Sigmoid colon (tissue), 7 donors: ENCODE data around the gene CSTA. TPM values are rescaled to one million over a fixed set of nuclear protein-coding genes. Genes with fewer than 3 reads are reported as not detected.

Source experiments
- DNase-seq: peaks from one replicate; pipeline ENCODE4 v3.0.0-alpha.2; 2019
- H3K27ac ChIP-seq, 4 donors: fragments of 200-600 bp; sonication (generic); one replicate each; pipeline ENCODE4 v1.5.1; 2016 to 2019; ENCODE audit warnings: mild to moderate bottlenecking in 1 of 4
- H3K27me3 ChIP-seq, 3 donors: fragments of 200-600 bp; sonication (generic); one replicate each; pipeline ENCODE4 v1.5.1; 2019; ENCODE audit warnings: mild to moderate bottlenecking in 1 of 3
- H3K36me3 ChIP-seq, 4 donors: fragments of 200-600 bp; sonication (generic); one replicate each; pipeline ENCODE4 v1.5.1; 2016 to 2019
- H3K4me1 ChIP-seq, 4 donors: fragments of 200-600 bp; sonication (generic); one replicate each; pipeline ENCODE4 v1.5.1; 2017 to 2019
- H3K4me3 ChIP-seq, 4 donors: fragments of 200-600 bp; sonication (generic); one replicate each; pipeline ENCODE4 v1.5.1; 2017 to 2019; ENCODE audit warnings: mild to moderate bottlenecking in 2 of 4, moderate library complexity in 1 of 4
- H3K9me3 ChIP-seq, 4 donors: fragments of 200-600 bp in 3 of 4; sonication (generic) in 3 of 4; one replicate each; pipeline versions ENCODE4 v1.5.1 to v1.6.1; 2013 to 2019
- CTCF ChIP-seq, 4 experiments: fragments of 450-650 bp in 3 of 4; fragments of 200-600 bp in 1 of 4; IDR thresholded peaks; one replicate each; pipeline ENCODE4 v1.5.1; 2016 to 2019; ENCODE audit warnings: antibody characterized with exemption in 4 of 4, mild to moderate bottlenecking in 3 of 4, moderate library complexity in 2 of 4
- EP300 ChIP-seq, 4 donors: sonication (generic); formaldehyde crosslinking; IDR thresholded peaks; one replicate each; pipeline ENCODE4 v1.6.1; 2017; ENCODE audit warnings: antibody characterized with exemption in 4 of 4
- POLR2A ChIP-seq, 2 donors: fragments of 450-650 bp; IDR thresholded peaks; one replicate each; pipeline ENCODE4 v1.6.1; 2016; ENCODE audit warnings: antibody characterized with exemption in 2 of 2, mild to moderate bottlenecking in 2 of 2, moderate library complexity in 2 of 2
- POLR2AphosphoS5 ChIP-seq, 4 donors: sonication (generic); formaldehyde crosslinking; IDR thresholded peaks; one replicate each; pipeline ENCODE4 v1.6.1; 2017; ENCODE audit warnings: antibody characterized with exemption in 4 of 4
- WGBS, 2 donors: extraction: QIAGEN DNeasy Blood & Tissue Kit; methylation state at CpG; one replicate each; pipeline ENCODE4 v1.1.7; 2013; 5-methylcytosine and 5-hydroxymethylcytosine counted together
- intact Hi-C: fragments of 100-400 bp; cut with DNase I; formaldehyde crosslinking; loops from one replicate; pipeline ENCODE4 v1.15.1; 2023
- polyA plus RNA-seq, 3 donors: library from polyadenylated mRNA; stranded (reverse); fragments of 200-250 nt; gene quantifications; one replicate each; pipeline ENCODE4 v1.2.3, GENCODE V29; 2013
- total RNA-seq, 4 donors: library from RNA; depleted of rRNA; stranded (reverse); fragments of >200 nt; gene quantifications; one replicate each; pipeline ENCODE4 v1.1.0, GENCODE V29; 2016
- donor health status: healthy with polysubstance abuse.
- donor health status: Bipolar disorder and iron deficiency.
- donor health status: healthy.

The CSTA gene
- total and polyA plus RNA-seq, 7 donors: 1.9 to 20.4 (median 9.9) TPM; not detected in 2

GRCh38 chr3:122350814-122351418 is 25.9 kb downstream of the CSTA start:
- intact Hi-C loops: loop anchor here (10.0 kb wide), 1 partner anchor 806 kb away; the partner anchor contains the start of gene POLQ
- Histone ChIP-seq H3K4me1 (no peaks in the 10 kb centered on the region), H3K27ac (no peak overlapping the region), H3K9me3 (no peaks in the 10 kb centered on the region), H3K27me3 (no peaks in the 10 kb centered on the region), H3K4me3 (no peak overlapping the region), H3K36me3 (no peaks in the 10 kb centered on the region)
- no peak for DNase-seq
- TF ChIP-seq CTCF (IDR thresholded peaks at IDR 0.05): no peak
- TF ChIP-seq EP300 (IDR thresholded peaks at IDR 0.05): no peak
- WGBS, 2 donors: 14 to 79% methylated on average over 5 of the region's 5 CpGs

- 45 to 90% methylated on average over 4 of the region's 4 CpGs for WGBS, 2 donors
- Histone ChIP-seq H3K9me3 (no peaks in the 10 kb centered on the region), H3K4me3 (no peak overlapping the region), H3K4me1 (no peaks in the 10 kb centered on the region), H3K27ac (no peak overlapping the region), H3K27me3 (no peaks in the 10 kb centered on the region), H3K36me3 (no peaks in the 10 kb centered on the region)
- no peak for TF ChIP-seq POLR2A (IDR thresholded peaks at IDR 0.05)
- no peak for TF ChIP-seq EP300 (IDR thresholded peaks at IDR 0.05)
- no peak for TF ChIP-seq POLR2AphosphoS5 (IDR thresholded peaks at IDR 0.05)
- TF ChIP-seq CTCF (IDR thresholded peaks at IDR 0.05): no peak
- DNase-seq: no peak
- intact Hi-C loops: loop anchor here (10.0 kb wide), 1 partner anchor 807 kb away; the partner anchor contains the start of gene POLQ
Observed at GRCh38 chr3:122351612-122352011, 26.6 kb downstream of the CSTA start.

GRCh38 chr3:122353215-122353614 is 28.2 kb downstream of the CSTA start:
- Histone ChIP-seq H3K27ac (no peak overlapping the region), H3K9me3 (no peaks in the 10 kb centered on the region), H3K27me3 (no peaks in the 10 kb centered on the region), H3K36me3 (peaks cover 0 to 1% (median 0%) of the 10 kb centered on the region in 4 donors), H3K4me1 (no peaks in the 10 kb centered on the region), H3K4me3 (no peak overlapping the region)
- no peak for TF ChIP-seq EP300 (IDR thresholded peaks at IDR 0.05)
- no peak for TF ChIP-seq POLR2AphosphoS5 (IDR thresholded peaks at IDR 0.05)
- TF ChIP-seq POLR2A (IDR thresholded peaks at IDR 0.05): no peak
- no peak for TF ChIP-seq CTCF (IDR thresholded peaks at IDR 0.05)
- intact Hi-C loops: loop anchor here (10.0 kb wide), 1 partner anchor 808 kb away; the partner anchor contains the start of gene POLQ
- DNase-seq: no peak
- 62 to 75% methylated on average over 2 of the region's 2 CpGs for WGBS, 2 donors

GRCh38 chr3:122353893-122354401 is 28.9 kb downstream of the CSTA start:
- intact Hi-C loops: loop anchor here (10.0 kb wide), 1 partner anchor 809 kb away; the partner anchor contains the start of gene POLQ
- 97 to 99% methylated on average over 1 of the region's 1 CpG for WGBS, 2 donors
- DNase-seq: no peak

More at GRCh38 chr3:122353893-122354401, 28.9 kb downstream of the CSTA start:
- Histone ChIP-seq H3K27ac (no peak overlapping the region), H3K4me1 (no peaks in the 10 kb centered on the region), H3K27me3 (no peaks in the 10 kb centered on the region), H3K36me3 (peaks cover 0 to 9% (median 2%) of the 10 kb centered on the region in 4 donors), H3K4me3 (no peak overlapping the region), H3K9me3 (no peaks in the 10 kb centered on the region)
- no peak for TF ChIP-seq CTCF (IDR thresholded peaks at IDR 0.05)
- TF ChIP-seq POLR2A (IDR thresholded peaks at IDR 0.05): no peak
- no peak for TF ChIP-seq POLR2AphosphoS5 (IDR thresholded peaks at IDR 0.05)
- TF ChIP-seq EP300 (IDR thresholded peaks at IDR 0.05): no peak
